HL-60 (cell line): ENCODE results near the gene IRF8.

Source experiments
- DNase-seq, 2 experiments: peaks; one replicate each; pipeline ENCODE4 v3.0.0-alpha.2; 2010 to 2020; ENCODE audit warnings: low read depth in 1 of 2, low spot score in 1 of 2
- H3K27ac ChIP-seq: fragments of 250-450 bp; sonication (Bioruptor Pico); replicated peaks from 2 replicates; pipeline ENCODE4 v1.5.1; 2020; ENCODE audit warnings: mild to moderate bottlenecking, moderate library complexity
- H3K27me3 ChIP-seq: fragments of 250-450 bp; sonication (Bioruptor Pico); 2 replicates; pipeline ENCODE4 v1.5.1; 2021; ENCODE audit warnings: mild to moderate bottlenecking, moderate library complexity; ENCODE audit not compliant: insufficient read depth, poor library complexity, severe bottlenecking
- H3K4me3 ChIP-seq: replicated peaks from 2 replicates; pipeline ENCODE4 v1.5.1; 2011; ENCODE audit warnings: mild to moderate bottlenecking, control low read depth, low read length; ENCODE audit not compliant: insufficient read depth
- CTCF ChIP-seq: IDR thresholded peaks from one replicate; pipeline ENCODE4 v1.5.1; 2011; ENCODE audit warnings: low read length, control low read depth, inconsistent platforms; ENCODE audit not compliant: insufficient read depth
- GABPA ChIP-seq: IDR thresholded peaks from 2 replicates; pipeline ENCODE4 v1.6.1; 2012; ENCODE audit warnings: low read depth
- POLR2AphosphoS5 ChIP-seq: IDR thresholded peaks from 2 replicates; pipeline ENCODE4 v1.6.1; 2012; ENCODE audit warnings: low read depth
- REST ChIP-seq: IDR thresholded peaks from 2 replicates; pipeline ENCODE4 v1.6.1; 2012; ENCODE audit warnings: low read depth; ENCODE audit not compliant: insufficient replicate concordance
- SPI1 ChIP-seq: IDR thresholded peaks from 2 replicates; pipeline ENCODE4 v1.6.1; 2012; ENCODE audit warnings: low read depth, mild to moderate bottlenecking, borderline replicate concordance

IRF8 gene

GRCh38 chr16:85878875-85879274 is 20.1 kb upstream of the IRF8 start:
- H3K27me3 ChIP-seq = no peaks in the 10 kb centered on the region
- H3K27ac ChIP-seq = no peak overlapping the region
- H3K4me3 ChIP-seq = no peak overlapping the region
- DNase-seq = no peak
- TF ChIP-seq CTCF (no peak), POLR2AphosphoS5 (no peak), REST (no peak), SPI1 (no peak), GABPA (no peak)

- Histone ChIP-seq H3K27ac (no peak overlapping the region), H3K27me3 (no peaks in the 10 kb centered on the region), H3K4me3 (no peak overlapping the region)
- TF ChIP-seq POLR2AphosphoS5 (no peak), GABPA (no peak), SPI1 (no peak), CTCF (no peak), REST (no peak)
- no peak for DNase-seq
Measured at GRCh38 chr16:85879549-85879948, 19.4 kb upstream of the IRF8 start.

- Histone ChIP-seq H3K4me3 (no peak overlapping the region), H3K27ac (no peak overlapping the region), H3K27me3 (no peaks in the 10 kb centered on the region)
- TF ChIP-seq REST (no peak), GABPA (no peak), POLR2AphosphoS5 (no peak), SPI1 (no peak), CTCF (no peak)
- DNase-seq = no peak
Measured at GRCh38 chr16:85879975-85880831, 18.8 kb upstream of the IRF8 start.
